C4-2B (cell line): ENCODE measurements around the gene C19orf81.

Experiments
- H3K27ac ChIP-seq: fragments of 450-650 bp; 2 replicates; pipeline ENCODE4 v1.5.1; 2017
- CTCF ChIP-seq: fragments of 450-650 bp; conservative IDR thresholded peaks from 2 replicates; pipeline ENCODE4 v1.5.1; 2017; ENCODE audit warnings: mild to moderate bottlenecking
- ZFX ChIP-seq: fragments of 450-650 bp; IDR thresholded peaks from 2 replicates; pipeline ENCODE4 v1.6.1; 2017

The C19orf81 gene

GRCh38 chr19:50677636-50678035, 28.4 kb downstream of the C19orf81 start:
- TF ChIP-seq CTCF (no peak), ZFX (no peak)
- H3K27ac ChIP-seq: no peak overlapping the region

- H3K27ac ChIP-seq: no peak overlapping the region
- TF ChIP-seq CTCF (no peak), ZFX (no peak)
Observed at GRCh38 chr19:50678323-50678722, 29.1 kb downstream of the C19orf81 start.

GRCh38 chr19:50679177-50680125, 30.2 kb downstream of the C19orf81 start:
- H3K27ac ChIP-seq: no peak overlapping the region
- TF ChIP-seq CTCF (no peak), ZFX (no peak)

- no peak for TF ChIP-seq ZFX
- TF ChIP-seq CTCF: no peak
Observed at GRCh38 chr19:50686310-50687032, 37.2 kb downstream of the C19orf81 start.

GRCh38 chr19:50688766-50689165, 39.5 kb downstream of the C19orf81 start:
- no peak overlapping the region for H3K27ac ChIP-seq
- TF ChIP-seq ZFX (no peak), CTCF (no peak)

More at GRCh38 chr19:50686310-50687032, 37.2 kb downstream of the C19orf81 start:
- no peak overlapping the region for H3K27ac ChIP-seq

GRCh38 chr19:50690439-50690838, 41.2 kb downstream of the C19orf81 start:
- no peak for TF ChIP-seq CTCF
- TF ChIP-seq ZFX: no peak
- no peak overlapping the region for H3K27ac ChIP-seq
